Neural cell (in vitro differentiated cells): ENCODE measurements around the gene TIGD3. TPM values are rescaled to one million over a fixed set of nuclear protein-coding genes. Genes with fewer than 3 reads are reported as not detected.

Experiments used
- H2AFZ ChIP-seq: fragments of 200-600, 300-800 bp; sonication (generic), shearing (Covaris generic); 2 replicates; pipeline ENCODE4 v1.6.0; 2014; ENCODE audit warnings: low read depth, mild to moderate bottlenecking, antibody characterized with exemption, low read length, moderate library complexity
- H3F3A ChIP-seq: fragments of 200-600 bp; shearing (Covaris generic); 2 replicates; pipeline ENCODE4 v1.6.1; 2016; ENCODE audit warnings: mild to moderate bottlenecking, moderate library complexity, mixed read lengths, antibody characterized with exemption, low read length; ENCODE audit not compliant: insufficient read depth, poor library complexity, severe bottlenecking
- H3K27ac ChIP-seq: fragments of 200-600, 300-800 bp; sonication (generic), shearing (Covaris generic); 2 replicates; pipeline ENCODE4 v1.5.1; 2014; ENCODE audit warnings: mild to moderate bottlenecking, low read length, moderate library complexity
- H3K27me3 ChIP-seq: fragments of 300-800, 200-600 bp; sonication (generic), shearing (Covaris generic); 2 replicates; pipeline ENCODE4 v1.6.0; 2014; ENCODE audit warnings: mild to moderate bottlenecking, low read depth, low read length, moderate library complexity; ENCODE audit not compliant: insufficient read depth
- H3K36me3 ChIP-seq: fragments of 300-800, 200-600 bp; sonication (generic), shearing (Covaris generic); 2 replicates; pipeline ENCODE4 v1.5.1; 2014; ENCODE audit warnings: mild to moderate bottlenecking, antibody characterized with exemption, low read length, moderate library complexity; ENCODE audit not compliant: insufficient read depth
- H3K4me2 ChIP-seq: fragments of 300-800, 200-600 bp; sonication (generic), shearing (Covaris generic); 2 replicates; pipeline ENCODE4 v1.6.0; 2014; ENCODE audit warnings: mild to moderate bottlenecking, low read length
- H3K4me3 ChIP-seq: fragments of 300-800, 200-600 bp; sonication (generic), shearing (Covaris generic); 2 replicates; pipeline ENCODE4 v1.5.1; 2014; ENCODE audit warnings: mild to moderate bottlenecking, low read length, moderate library complexity
- H3K79me2 ChIP-seq: fragments of 200-600 bp; shearing (Covaris generic); replicated peaks from 2 replicates; pipeline ENCODE4 v1.6.0; 2014; ENCODE audit warnings: mild to moderate bottlenecking, low read length, moderate library complexity; ENCODE audit not compliant: insufficient read depth
- H3K9ac ChIP-seq: fragments of 300-800, 200-600 bp; sonication (generic), shearing (Covaris generic); 2 replicates; pipeline ENCODE4 v1.6.1; 2016; ENCODE audit warnings: mild to moderate bottlenecking, low read length, mixed read lengths
- H3K9me2 ChIP-seq: fragments of 200-600 bp; shearing (Covaris generic); 2 replicates; pipeline ENCODE4 v1.6.1; 2016; ENCODE audit warnings: mild to moderate bottlenecking, low read length, mixed read lengths; ENCODE audit not compliant: insufficient read depth
- H3K9me3 ChIP-seq: fragments of 200-600, 300-800 bp; sonication (generic), shearing (Covaris generic); 2 replicates; pipeline ENCODE4 v1.6.1; 2016; ENCODE audit warnings: mild to moderate bottlenecking, mixed run types, low read length, moderate library complexity, mixed read lengths
- H4K20me1 ChIP-seq: fragments of 200-600 bp; shearing (Covaris generic); 2 replicates; pipeline ENCODE4 v1.6.1; 2016; ENCODE audit warnings: mild to moderate bottlenecking, mixed run types; ENCODE audit not compliant: insufficient read depth
- CTCF ChIP-seq: fragments of 450-650 bp; IDR thresholded peaks from 2 replicates; pipeline ENCODE4 v1.5.1; 2014; ENCODE audit warnings: antibody characterized with exemption, mild to moderate bottlenecking, moderate library complexity; ENCODE audit not compliant: poor library complexity, severe bottlenecking
- EP300 ChIP-seq: fragments of 450-650 bp; conservative IDR thresholded peaks from 2 replicates; pipeline ENCODE4 v1.6.1; 2014; ENCODE audit warnings: antibody characterized with exemption, mild to moderate bottlenecking, moderate library complexity; ENCODE audit not compliant: poor library complexity, severe bottlenecking
- EZH2 ChIP-seq: fragments of 200-600, 300-800 bp; shearing (Covaris generic), sonication (generic); IDR thresholded peaks from 2 replicates; pipeline ENCODE4 v1.6.1; 2014; ENCODE audit warnings: antibody characterized with exemption, low read length, borderline replicate concordance, mild to moderate bottlenecking; ENCODE audit not compliant: insufficient read depth, poor library complexity, severe bottlenecking
- MXI1 ChIP-seq: fragments of 450-650 bp; conservative IDR thresholded peaks from 2 replicates; pipeline ENCODE4 v1.6.1; 2014; ENCODE audit warnings: antibody characterized with exemption, mild to moderate bottlenecking; ENCODE audit not compliant: poor library complexity, severe bottlenecking
- POLR2AphosphoS5 ChIP-seq: IDR thresholded peaks from 2 replicates; pipeline ENCODE4 v1.6.1; 2012
- RAD21 ChIP-seq: fragments of 450-650 bp; conservative IDR thresholded peaks from 2 replicates; pipeline ENCODE4 v1.6.1; 2014; ENCODE audit warnings: antibody characterized with exemption, mild to moderate bottlenecking, moderate library complexity
- REST ChIP-seq: IDR thresholded peaks from 2 replicates; pipeline ENCODE4 v1.6.1; 2012; ENCODE audit warnings: borderline replicate concordance
- SMC3 ChIP-seq: fragments of 450-650 bp; conservative IDR thresholded peaks from 2 replicates; pipeline ENCODE4 v1.6.1; 2014; ENCODE audit warnings: antibody characterized with exemption, mild to moderate bottlenecking, moderate library complexity; ENCODE audit not compliant: poor library complexity
- TAF1 ChIP-seq: IDR thresholded peaks from 2 replicates; pipeline ENCODE4 v1.6.1; 2012; ENCODE audit warnings: low read depth
- polyA plus RNA-seq: library from polyadenylated mRNA; depleted of rRNA; stranded (reverse); fragments of >200 nt; gene quantifications from 2 replicates; pipeline ENCODE4 v1.2.3, GENCODE V29; 2014

TIGD3 gene
- polyA plus RNA-seq, 1 donor from 2014 or later = 16.1 TPM

- Histone ChIP-seq H3K9ac (no peak overlapping the region), H3F3A (no peaks in the 10 kb centered on the region), H3K27ac (no peak overlapping the region), H3K4me3 (no peak overlapping the region), H3K79me2 (peaks cover 12% of the 10 kb centered on the region), H3K36me3 (no peaks in the 10 kb centered on the region), H3K9me3 (no peaks in the 10 kb centered on the region), H2AFZ (no peak overlapping the region), H4K20me1 (no peaks in the 10 kb centered on the region), H3K9me2 (no peaks in the 10 kb centered on the region), H3K4me2 (no peak overlapping the region), H3K27me3 (no peaks in the 10 kb centered on the region)
- peak; percentile 93 for TF ChIP-seq SMC3
- no peak for TF ChIP-seq MXI1
- no peak for TF ChIP-seq REST
- no peak for TF ChIP-seq TAF1
- TF ChIP-seq RAD21 = peak; percentile 92
- no peak for TF ChIP-seq EZH2
- peak; percentile 91 for TF ChIP-seq CTCF
Measured at GRCh38 chr11:65366340-65366773, 11.8 kb downstream of the TIGD3 start.

- H3K27me3 ChIP-seq = no peaks in the 10 kb centered on the region
- H2AFZ ChIP-seq = no peak overlapping the region
- H3K27ac ChIP-seq = no peak overlapping the region
- no peaks in the 10 kb centered on the region for H4K20me1 ChIP-seq
- no peaks in the 10 kb centered on the region for H3K9me3 ChIP-seq
- no peaks in the 10 kb centered on the region for H3K9me2 ChIP-seq
- no peaks in the 10 kb centered on the region for H3K36me3 ChIP-seq
- H3K4me2 ChIP-seq = no peak overlapping the region
- H3K4me3 ChIP-seq = no peak overlapping the region
- H3K79me2 ChIP-seq = peaks cover 12% of the 10 kb centered on the region
- TF ChIP-seq CTCF (no peak), MXI1 (no peak), TAF1 (no peak), SMC3 (no peak), EZH2 (no peak), EP300 (no peak), RAD21 (no peak), REST (no peak), POLR2AphosphoS5 (no peak)
- H3F3A ChIP-seq = no peaks in the 10 kb centered on the region
- H3K9ac ChIP-seq = no peak overlapping the region
Measured at GRCh38 chr11:65370659-65371049, 16.1 kb downstream of the TIGD3 start.
